Activated naive CD4-positive, alpha-beta T cell (primary cell): ENCODE results near the gene WWOX.

Experiments used
- DNase-seq, 4 experiments: peaks; one replicate each; lab custom pipeline; 2025; lab: John Stamatoyannopoulos, UW

The WWOX gene

DNA sequence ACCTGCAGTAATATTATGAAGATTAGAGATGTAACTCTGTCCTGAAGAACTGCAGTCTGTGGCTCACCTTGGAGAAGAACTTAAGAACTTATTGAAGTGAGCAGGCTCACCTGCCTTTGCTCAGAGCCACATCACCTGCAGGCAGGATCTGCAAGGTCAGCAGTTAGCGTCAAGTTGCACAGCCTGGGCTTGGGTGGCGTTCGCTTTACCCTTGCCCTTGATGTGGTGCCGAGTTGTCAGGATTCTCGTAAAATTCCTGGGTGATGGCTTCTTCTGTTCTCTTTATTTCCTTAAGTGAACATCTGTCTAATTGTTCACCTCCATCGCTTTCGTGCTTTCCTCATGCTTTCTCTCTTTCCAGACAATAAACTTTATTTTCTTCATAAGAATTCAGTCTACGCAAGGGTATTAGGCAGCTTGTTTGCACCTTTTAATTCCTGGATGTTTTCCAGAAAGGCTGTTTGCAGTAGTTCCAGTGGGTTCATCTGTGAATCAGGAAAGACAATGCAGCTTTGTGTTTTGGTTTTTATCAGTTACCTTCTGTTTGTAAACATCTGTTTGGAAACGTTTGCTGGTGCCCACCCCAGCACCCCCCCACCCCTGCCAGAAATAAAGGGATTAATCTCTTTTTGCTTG is 254.3 kb downstream of the WWOX start:
- DNase-seq = no peak

DNA sequence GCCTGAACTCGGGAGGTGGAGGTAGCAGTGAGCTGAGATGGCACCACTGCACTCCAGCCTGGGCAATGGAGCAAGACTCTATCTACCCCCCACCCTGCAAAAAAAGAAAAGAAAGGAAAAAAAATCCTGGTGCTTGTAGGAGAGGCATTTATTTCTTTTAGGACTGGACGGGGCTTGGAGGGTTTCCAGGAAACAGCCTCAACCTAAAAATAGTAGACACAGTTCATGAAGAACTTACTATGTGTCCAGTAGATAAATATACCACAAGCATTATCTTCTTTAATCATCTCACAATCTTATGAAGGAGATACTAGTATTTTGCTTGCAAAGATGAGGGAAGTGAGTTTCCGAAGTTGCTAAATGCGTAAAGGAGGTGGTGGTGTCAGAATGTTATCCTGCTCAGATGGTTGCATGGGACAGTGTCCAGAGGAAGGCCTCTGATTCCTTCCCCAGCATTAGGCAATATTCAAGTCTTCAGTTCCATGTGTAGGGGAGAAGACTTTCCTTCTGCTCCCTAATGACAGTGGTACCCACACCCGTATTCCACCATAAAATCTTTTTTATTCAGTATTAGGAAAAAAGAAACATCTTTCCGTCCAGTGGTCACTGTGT is 263.2 kb downstream of the WWOX start:
- DNase-seq = no peak

DNA sequence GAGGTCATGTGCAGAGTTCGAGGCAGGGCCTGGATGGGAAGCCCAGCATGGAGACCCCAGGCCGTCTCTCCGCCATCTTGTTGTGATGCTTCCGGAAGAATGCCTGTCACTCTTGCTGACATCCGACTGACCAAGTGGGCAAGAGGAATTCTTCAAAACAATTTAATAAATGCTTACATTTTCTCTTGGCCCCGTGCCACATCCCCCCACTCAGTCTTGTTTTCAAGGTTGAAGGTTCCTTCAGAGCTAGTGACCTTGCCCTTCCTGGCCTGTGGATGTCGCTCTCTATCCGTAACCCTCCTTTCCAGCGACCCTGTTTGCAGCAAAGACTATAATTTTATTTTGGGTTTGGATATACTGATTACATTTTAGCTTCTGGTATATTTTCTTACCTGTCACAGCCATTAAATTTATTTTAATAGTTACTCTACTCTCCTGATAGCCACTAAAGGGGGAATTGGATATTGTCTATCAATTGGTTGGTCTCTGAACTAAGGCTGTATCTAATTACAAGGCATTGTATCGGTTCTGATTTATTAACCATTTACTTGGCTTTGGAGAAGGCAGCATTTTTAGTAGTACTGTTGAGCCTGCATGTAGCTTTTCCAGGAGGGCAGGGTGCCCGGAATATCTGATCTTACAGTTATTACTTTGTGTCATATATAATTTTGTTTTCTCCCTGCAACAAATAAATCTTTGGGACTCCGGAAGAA is 264.5 kb downstream of the WWOX start:
- DNase-seq = no peak

DNA sequence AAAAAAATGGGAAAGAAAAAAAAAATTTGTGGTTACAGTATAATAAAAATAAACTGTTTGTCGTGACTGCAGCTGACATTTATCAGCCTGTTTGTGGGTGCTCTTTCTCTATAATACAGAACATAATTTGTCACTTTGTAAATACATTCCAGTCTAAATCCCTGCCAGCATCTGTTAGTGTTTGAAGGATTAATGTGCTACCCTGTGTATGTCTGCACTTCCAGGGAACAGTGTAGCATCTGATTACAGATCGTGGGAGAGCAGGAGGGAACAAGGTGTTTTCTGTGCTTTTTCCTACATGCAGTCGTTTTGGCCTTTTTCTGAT is 265.1 kb downstream of the WWOX start:
- DNase-seq = no peak

DNA sequence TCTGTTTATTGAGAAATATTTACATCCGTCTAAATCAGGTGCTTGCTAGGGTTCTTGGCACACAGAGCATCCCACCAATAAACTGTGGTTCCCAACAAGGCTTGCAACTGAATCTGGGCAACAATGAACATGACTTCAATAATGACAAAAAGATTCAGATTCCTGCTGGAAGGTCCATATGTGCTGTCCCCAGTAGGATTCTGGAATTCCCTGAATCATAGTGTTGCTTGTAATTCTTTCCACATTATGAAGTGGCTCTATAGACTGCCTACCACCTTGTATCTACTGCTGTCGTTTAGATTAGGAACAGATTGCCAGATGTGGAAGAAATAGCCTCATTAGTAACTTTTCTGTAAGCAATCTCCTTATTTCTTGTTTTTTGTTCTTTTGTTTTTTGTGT is 265.9 kb downstream of the WWOX start:
- DNase-seq = no peak

DNA sequence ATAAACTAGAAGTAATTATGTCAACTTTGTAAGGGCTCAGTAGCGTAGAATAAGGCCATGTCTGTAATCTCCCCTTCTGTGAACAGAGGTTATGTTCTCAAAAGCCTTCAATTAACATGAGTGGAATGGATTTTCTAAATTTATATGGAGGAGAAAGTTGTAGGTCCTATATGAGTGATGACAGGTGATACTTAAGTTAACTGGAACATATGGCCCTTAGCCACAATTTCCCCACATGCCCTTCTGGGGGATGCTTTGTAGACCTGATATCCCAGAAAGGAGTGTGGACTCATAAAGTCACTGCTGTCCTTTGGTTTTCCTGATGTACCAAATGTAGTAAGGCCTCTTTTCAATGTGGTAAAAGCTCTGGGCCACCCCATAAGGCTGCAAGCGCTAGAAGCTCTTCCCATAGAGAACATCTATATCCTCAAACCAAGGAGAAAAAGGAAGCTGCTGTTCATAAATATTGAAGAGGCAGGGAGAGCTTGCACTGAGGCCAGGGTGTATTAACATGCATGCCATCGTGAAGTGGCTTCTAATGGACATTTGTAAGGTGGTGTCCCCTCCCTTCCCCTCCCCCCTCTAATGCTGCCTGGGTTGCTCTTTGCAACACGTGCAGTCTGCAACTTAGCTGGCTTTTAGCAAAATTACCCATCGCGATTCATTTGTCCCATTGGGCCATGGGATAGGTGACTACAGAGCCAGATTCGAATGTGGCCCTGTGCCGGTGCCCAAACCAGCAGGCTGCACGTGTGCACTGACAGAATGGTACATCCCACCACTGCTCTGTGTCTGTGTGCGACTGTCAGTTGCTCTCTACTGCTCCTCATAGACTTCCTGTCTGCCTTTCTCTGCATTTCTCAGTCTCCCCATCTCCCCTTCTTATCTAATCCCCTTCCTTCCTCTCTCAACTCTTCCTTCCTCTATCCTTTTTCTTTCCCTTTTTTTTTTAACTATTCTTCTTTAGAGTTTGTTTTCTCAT is 269.0 kb downstream of the WWOX start:
- no peak for DNase-seq

GRCh38 chr16:78372277-78372676 is 272.8 kb downstream of the WWOX start:
- no peak for DNase-seq

- DNase-seq = no peak
Measured at GRCh38 chr16:78375055-78375679, 275.7 kb downstream of the WWOX start.

DNA sequence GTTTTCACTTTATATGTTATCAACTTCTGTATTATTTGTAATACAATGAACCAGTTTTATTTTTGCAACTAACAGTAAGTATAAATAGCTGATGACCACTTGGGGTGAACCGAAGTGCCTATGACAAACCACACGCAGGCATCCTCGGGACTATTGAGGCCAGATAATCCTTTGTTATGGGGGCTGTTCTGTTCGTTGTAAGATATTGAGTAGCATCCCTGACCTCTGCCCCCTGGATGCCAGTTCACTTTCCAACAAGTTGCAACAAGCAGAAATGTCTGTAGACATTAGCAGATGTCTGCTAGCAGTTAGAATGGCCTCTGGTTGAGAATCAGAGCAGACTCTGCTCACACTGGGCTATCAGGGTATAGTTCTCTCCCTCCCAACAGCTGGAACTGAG is 277.0 kb downstream of the WWOX start:
- DNase-seq = no peak

- DNase-seq = no peak
Measured at GRCh38 chr16:78377312-78377711, 277.9 kb downstream of the WWOX start.

GRCh38 chr16:78381060-78381459 is 281.6 kb downstream of the WWOX start:
- DNase-seq = no peak

GRCh38 chr16:78383118-78383517 is 283.7 kb downstream of the WWOX start:
- no peak for DNase-seq

- DNase-seq = no peak
Measured at GRCh38 chr16:78385086-78385805, 285.8 kb downstream of the WWOX start.

GRCh38 chr16:78386557-78387324 is 287.3 kb downstream of the WWOX start:
- DNase-seq = no peak

- DNase-seq = no peak
Measured at GRCh38 chr16:78389009-78389498, 289.6 kb downstream of the WWOX start.

DNA sequence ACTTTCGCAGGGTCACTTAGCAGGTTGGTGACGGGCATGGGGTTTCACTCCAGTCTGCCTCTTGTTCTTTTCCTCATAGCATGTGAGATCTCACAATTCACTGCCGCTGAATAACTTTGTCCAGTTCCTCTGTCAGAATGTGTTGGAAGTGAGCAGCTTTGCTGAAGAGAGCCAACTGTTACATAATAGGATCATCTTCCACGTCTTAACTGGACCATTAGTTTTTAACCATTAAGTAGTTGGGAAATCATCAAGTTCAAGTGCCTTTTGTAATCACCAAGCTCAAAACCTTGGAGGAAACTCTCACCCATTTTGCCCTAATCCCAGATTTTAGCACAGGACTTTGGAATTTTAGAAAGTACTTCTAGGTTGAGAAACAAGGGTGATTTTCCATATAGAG is 290.6 kb downstream of the WWOX start:
- no peak for DNase-seq

GRCh38 chr16:78390508-78391324 is 291.3 kb downstream of the WWOX start:
- no peak for DNase-seq

DNA sequence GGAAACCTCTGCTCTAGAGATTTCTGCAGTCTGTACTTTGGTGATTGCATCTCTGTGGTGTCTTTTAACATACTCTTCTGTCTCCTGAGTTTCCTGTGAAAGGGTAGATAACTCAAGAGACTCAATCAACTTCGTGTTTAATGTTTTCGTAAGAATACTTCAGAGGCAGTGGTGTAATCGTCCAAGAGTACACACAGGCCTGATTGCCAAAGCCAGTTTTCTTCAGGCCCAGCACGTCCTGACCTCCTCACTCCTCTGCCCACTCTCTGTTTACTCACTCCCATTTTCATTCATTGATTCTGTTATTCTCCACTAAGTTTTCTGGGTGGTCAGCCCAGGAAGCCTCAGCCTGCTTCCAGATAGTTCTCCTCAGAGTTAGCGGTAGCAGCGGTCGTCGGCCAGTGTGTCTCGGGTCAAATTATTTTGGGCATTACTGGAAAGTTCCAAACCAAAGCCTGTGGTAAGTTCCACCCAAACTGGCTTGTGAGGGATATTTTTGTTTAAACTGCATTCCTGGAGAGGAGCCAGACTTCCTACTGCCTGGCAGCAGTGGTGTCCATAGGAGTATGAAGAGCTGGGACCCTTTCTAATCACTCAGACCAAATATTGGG is 293.2 kb downstream of the WWOX start:
- no peak for DNase-seq

DNA sequence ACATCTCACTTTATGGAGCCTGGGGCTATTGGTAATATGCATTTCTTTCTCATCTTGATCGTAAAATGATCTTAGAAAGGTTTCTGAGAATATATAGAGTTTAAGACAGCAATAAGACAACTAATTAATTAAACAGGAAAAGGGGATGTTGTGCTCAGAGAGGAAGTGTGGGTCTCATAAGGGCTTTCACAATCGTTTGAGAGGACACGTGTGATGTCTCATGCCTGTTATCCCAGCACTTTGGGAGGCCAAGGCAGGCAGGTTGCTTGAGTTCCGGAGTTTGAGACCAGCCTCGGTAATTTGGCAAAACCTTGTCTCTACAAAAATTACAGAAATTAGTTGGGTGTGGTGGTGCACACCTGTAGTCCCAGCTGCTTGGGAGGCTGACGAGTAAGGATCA is 295.6 kb downstream of the WWOX start:
- DNase-seq = no peak
